ENCODE measurements around the gene COL4A2.

DNA sequence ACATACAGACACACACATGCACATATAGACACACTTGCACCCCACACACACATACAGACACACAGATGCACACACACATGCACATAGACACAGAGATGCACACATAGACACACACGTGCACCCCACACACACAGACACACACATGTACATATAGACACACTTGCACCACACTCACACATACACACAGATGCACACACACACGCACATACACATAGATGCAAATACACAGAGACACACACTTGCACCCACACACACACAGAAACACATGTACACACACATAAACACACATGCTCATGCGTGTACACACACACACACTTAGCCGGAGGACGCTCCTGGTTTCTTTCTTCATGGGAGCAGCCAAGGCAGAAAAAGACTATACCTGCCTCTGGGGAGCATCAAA, 10.0 kb downstream of the COL4A2 start:
- TF ChIP-seq, protein P1, sequence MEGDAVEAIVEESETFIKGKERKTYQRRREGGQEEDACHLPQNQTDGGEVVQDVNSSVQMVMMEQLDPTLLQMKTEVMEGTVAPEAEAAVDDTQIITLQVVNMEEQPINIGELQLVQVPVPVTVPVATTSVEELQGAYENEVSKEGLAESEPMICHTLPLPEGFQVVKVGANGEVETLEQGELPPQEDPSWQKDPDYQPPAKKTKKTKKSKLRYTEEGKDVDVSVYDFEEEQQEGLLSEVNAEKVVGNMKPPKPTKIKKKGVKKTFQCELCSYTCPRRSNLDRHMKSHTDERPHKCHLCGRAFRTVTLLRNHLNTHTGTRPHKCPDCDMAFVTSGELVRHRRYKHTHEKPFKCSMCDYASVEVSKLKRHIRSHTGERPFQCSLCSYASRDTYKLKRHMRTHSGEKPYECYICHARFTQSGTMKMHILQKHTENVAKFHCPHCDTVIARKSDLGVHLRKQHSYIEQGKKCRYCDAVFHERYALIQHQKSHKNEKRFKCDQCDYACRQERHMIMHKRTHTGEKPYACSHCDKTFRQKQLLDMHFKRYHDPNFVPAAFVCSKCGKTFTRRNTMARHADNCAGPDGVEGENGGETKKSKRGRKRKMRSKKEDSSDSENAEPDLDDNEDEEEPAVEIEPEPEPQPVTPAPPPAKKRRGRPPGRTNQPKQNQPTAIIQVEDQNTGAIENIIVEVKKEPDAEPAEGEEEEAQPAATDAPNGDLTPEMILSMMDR (tag by site-specific recombination; IDR thresholded peaks at IDR 0.05), result no peak
- TF ChIP-seq ZNF274 (IDR thresholded peaks at IDR 0.05; ENCODE audit: low read length) (no peak), ZNF274 (tag by site-specific recombination; IDR thresholded peaks at IDR 0.05; ENCODE audit: borderline replicate concordance) (no peak), EGR2 (tag by site-specific recombination; IDR thresholded peaks at IDR 0.05; ENCODE audit: low read depth) (no peak), ZNF121 (tag by site-specific recombination; IDR thresholded peaks at IDR 0.05) (no peak), GFI1B (tag by site-specific recombination; IDR thresholded peaks at IDR 0.05) (no peak), MEIS1 (CRISPR knock-in tag; IDR thresholded peaks at IDR 0.05; ENCODE audit: borderline replicate concordance) (no peak), ZNF777 (tag by site-specific recombination; IDR thresholded peaks at IDR 0.05; ENCODE audit: borderline replicate concordance) (no peak), KLF10 (tag by site-specific recombination; IDR thresholded peaks at IDR 0.05) (no peak), ZNF529 (tag by site-specific recombination; IDR thresholded peaks at IDR 0.05; ENCODE audit: insufficient replicate concordance) (no peak), ZNF24 (tag by site-specific recombination; IDR thresholded peaks at IDR 0.05) (no peak), ATF2 (tag by site-specific recombination; IDR thresholded peaks at IDR 0.05; ENCODE audit: low read depth) (no peak)
